UCSD-AML1 (cell line): ENCODE results near the gene EPS8.

Experiments
- DNase-seq: peaks from one replicate; lab custom pipeline; 2025; ENCODE audit not compliant: unreplicated experiment; lab: John Stamatoyannopoulos, UW

EPS8 gene

DNA sequence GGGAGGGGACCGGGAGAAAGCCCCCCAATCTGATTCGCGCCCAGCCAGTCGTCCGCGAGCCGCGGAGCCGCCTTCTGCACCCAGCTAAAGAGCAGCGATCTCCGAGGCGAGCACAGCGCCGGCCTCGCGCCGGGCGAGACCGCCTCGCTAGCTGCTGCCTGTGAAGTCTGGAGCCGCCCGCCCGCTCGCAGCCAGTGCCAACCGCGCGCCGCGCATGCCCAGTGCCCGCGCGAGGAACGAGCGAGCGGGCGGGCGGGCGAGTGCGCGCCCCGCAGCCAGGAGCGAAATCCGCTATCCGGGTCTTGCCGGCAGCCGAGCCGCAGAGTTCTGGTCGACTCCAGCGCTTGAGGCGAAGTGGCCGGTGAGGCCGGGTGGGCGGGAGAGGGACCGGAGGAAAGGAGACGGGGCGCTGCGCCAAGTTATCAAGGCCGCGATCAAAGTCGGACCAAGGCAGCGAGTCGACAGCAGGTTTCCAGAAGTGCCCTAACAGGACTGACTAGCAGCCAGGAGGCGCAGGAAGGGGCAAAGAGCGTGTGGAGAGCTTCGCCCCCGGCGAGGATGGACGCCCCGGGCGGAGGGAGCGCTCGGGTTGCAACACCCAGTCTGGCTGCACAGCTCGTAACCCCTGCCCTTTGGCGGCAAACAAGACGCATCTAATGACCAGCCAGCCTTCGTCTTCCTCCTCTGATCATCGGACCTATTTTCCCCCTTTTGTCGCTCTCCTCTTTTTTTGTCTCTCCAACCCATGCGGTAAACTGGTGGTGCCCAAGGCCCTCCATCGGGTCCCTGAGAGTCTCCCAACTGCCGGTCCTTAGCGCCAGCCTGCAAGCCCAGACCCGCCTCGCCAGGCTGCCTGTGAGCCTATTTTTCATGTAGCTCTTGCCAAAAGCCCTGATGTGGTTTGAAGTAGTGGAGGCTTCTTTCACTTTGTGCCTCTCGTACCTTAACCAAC lies at the start of gene EPS8:
Gene EPS8 (minus strand): TSS at position 169 of the 952 bp plus-strand sequence. CDS start 106,437 bp downstream, outside the sequence.
- peak; percentile 82 for DNase-seq

DNA sequence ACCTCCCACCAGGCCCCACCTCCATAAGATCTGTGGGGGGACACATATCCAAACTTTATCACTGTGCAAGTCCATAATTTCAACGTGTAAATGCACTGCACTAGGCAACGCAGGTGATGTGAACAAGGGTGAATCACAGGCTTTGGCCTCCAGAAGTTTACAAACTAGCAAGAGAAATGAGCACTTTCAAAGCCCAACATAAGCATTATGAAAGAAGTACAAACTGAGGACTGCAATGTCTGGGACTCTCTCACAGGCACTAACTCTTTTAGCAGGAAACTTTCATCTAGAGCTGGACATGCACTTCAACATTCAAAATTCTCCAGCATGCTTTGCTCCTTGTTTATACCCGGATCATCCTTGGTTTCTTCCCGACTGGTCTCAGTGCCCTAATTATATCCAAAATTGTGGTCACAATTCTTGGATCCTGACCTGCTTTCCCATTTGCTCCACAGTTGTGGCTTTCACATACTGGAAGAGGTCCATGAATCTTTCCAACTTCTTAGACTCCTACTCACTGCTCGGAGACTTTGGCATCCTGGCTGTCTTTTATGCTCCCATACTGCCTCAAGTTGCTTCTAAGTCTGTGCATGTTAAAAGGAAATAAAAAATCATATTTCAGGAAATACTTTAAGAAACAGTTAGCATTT lies 48.1 kb upstream of the EPS8 start:
- DNase-seq, result no peak

DNA sequence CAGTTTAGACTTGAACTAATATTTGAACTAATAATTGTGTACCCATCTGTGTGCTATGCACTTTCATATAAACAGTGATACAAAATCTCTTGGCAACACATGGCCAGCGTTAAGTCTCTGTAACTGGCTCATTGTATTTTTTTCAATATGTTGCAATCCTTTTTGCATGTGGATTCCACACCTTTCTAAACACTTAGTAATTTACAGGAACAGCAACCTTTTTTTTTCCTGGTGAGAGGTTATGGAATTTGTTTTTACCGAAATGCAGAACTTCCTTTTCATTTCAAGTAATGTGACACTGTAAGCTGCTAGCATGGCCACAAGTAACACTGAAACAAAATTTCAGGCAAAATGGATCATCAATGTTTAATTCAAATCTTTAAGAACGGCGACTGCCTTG lies 45.4 kb upstream of the EPS8 start:
- no peak for DNase-seq

DNA sequence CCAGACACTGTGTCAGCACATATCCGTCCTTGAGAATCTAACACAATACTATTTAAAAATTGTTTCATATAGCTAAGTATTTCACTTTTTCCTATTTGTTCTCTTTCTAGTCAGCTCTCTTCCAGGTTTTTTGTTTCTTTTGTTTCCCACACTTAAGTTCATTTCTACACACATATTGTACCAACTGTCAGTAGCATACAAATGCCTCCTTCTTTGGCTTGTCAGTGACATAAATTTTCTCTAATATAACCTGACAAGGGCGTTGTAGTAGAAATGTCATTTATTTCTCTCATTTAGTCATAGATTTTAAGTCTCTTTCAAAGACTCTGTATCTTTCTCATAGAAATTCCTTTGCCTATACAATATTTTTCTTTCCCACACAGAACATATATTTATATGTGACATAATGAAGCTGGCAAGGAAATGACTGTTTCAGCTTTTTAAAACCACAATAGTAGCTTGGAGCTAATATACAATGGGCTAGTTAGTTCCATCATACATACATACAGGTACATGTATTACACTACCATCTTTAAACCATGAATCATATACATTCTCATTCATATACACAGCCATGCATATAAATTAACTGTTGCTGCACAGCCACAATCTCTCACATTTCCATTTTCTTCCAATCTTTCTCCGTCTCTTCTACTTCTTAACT lies 42.3 kb upstream of the EPS8 start:
- no peak for DNase-seq

DNA sequence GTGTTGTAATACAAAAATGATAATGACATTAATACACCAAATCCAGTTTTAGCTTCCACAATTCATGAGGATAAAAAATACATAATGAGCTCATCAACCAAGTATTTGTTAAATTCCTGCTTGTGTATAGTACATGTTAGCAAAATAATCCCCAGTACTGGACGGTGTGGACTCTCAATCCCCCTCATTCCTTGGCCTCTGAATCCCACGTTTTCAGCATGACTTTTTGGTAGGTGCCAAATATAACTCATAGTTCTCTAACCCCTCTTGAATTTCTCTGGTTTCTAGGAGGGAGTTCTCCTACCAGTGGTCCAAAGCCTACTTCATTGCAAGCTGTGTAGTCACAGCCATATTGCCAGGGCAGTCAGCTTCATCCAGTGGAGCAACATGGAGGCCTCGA lies 41.4 kb upstream of the EPS8 start:
- no peak for DNase-seq

DNA sequence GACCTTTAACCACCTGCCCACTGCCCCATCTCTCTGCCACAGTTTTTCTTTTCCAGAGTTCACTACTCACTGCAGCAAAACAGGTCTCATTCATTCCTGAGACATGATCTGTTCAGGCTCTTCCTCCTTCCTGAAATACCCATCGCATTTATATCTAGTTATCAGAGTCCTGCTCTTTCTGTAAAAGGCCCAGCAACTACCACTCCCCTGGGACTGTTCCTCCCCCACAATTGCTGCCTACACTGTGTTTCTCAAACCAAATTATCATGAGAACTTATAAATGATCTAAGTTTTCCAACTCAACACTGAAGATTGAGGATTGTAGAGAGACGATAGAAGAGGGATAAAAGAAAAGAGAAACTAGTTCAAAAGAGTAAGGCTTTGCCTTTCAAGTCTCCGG lies 40.8 kb upstream of the EPS8 start:
- no peak for DNase-seq

DNA sequence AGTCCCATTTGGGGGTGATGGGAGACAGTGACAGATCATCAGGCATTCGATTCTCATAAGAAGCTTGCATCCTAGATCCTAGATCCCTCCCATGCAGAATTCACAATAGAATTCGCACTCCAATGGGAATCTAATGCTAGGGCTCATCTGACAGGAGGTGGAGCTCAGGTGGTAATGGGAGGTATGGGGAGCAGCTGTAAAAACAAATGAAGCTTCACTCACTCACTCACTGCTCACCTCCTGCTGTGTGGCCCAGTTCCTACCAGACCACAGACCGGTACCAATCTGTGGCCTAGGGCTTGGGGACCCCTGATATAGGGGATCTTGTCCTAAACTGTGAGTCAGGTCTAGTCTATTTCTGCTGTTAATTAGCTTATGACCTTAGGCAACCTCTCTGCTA lies 40.1 kb upstream of the EPS8 start:
- DNase-seq, result no peak

DNA sequence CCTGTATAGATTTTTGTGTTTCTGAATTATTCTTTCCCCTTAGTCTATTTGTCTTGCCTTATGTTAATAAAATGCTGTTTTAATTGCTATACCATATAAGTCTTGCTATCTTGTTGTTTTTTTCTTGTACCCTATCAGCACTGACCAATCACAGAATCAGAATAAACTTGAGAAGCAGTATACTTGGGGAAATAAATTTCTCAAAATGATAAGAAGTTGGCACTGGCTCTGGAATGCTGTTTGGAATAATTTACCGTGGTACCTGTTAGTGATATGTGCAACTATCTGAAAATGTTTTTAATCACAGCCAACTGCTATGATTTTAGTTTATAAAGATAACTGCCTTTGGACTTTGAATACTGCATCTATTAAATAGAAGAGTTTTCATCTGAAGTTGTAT lies 37.9 kb upstream of the EPS8 start:
- no peak for DNase-seq

DNA sequence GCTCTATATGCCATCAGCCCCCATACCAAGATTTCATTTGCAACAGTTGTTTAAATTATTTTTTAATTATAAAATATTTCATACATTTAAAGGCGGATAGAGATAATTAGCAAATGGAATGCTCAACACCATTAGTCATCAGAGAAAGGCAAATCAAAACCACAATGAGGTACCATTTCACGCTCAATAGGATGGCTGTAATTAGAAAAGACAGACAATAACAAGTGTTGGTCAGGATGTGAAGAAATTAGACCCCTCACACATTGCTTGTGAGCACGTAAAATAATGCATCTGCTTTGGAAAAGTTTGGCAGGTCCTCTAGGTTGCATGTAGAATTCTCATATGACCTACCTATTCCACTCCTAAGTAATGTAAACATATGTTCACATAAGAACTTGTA lies 35.3 kb upstream of the EPS8 start:
- no peak for DNase-seq

DNA sequence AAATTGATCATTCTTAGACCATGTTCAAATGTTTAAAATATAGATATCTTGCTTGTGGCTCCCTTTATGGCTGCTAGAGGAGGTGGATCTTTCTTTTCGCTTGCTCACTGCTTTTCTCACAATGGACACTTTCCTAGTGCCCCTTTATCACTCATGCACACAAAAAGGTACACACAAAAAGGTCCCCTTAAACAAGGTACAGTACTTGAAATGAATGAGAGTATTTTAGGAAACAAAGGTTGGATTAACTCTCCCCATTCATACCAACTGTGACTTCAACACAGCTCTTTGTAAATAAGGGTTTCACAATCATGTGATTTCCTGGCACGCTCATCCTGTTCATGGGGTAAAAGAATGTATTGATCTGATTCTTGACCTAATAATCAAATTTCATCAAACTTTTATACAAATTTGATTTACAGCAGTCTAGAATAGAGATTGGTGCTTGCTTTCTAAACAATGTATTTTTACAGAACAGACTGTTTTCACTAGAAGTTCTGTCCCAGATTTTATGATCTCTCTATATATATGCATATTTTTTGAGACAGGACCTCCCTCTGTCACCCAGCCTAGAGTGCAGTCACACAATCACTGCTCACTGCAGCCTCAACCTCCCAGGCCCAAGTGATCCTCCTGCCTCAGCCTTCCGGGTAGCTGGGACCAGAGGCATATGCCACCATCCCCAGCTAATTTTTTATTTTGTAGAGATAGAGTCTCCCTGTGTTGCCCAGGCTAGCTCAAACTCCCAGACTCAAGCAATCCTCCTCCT lies 34.4 kb upstream of the EPS8 start:
- no peak for DNase-seq

DNA sequence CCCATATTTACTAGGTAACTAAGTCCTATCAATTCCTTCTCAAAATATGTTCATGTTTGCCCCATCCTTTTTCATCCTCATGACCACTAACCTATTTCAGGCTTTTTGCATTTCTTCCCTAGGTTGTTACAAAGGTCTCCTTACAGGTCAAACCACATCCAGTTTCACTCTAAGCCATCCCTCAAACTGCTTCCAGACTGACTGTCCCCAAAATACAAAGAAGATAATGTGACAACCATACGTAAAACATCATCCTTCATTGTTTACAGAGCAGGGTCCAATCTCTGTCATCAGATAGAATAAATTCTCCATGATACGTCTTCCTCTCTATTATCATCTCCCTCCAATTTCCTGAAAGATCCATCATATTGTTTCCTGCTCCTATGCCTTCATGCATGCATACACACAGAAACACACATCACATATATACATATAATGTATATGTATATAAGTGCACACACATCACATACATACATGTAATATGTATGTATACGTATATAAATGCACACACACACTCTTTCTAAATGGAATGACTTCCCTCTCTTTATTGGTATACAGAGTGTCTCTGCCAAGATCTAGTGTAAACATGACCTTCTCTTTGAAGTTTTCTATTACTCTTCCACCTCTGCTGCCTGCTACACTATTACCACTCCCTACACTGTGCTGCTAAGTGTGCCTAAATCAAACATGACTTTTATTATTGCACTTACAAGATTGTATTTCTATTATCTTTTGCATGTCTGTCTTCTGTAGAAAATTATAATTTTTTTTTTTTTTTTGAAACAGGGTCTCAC lies 30.7 kb upstream of the EPS8 start:
- no peak for DNase-seq

DNA sequence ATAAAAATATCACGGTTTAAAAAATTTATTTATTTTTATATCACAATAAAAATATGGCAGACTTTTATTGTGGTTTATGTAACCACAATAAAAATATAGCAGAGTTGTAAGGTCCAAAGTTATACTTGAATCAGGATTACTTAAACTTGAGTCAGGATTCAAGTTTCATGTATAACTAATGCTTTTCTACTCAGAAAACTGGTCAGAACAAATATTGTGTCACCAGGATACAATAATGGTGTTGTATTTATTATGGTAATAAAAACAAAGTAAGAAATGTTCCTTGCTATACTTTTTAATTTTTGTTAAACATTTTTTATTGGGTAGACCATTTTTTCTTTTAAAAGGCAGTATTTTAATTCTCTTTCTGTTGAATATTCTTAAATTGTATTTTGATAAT lies 29.2 kb upstream of the EPS8 start:
- DNase-seq, result no peak

DNA sequence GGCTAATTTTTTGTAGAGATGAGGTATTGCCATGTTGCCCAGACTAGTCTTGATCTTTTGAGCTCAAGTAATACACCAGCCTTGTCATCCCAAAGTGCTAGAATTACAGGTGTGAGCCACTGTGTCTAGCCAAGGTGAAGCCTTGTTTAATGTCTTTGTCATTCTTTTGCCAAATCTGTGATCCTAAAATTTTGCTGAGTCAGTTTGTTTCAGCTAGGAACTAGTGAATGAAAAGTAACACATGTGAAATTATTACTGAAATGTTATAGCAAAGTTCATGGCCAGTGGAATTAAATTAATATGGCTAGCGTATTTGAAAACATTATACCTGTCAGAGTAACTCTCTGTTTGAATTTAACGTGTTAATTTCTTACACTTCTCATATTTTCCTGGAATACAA lies 26.5 kb upstream of the EPS8 start:
- DNase-seq, result no peak

DNA sequence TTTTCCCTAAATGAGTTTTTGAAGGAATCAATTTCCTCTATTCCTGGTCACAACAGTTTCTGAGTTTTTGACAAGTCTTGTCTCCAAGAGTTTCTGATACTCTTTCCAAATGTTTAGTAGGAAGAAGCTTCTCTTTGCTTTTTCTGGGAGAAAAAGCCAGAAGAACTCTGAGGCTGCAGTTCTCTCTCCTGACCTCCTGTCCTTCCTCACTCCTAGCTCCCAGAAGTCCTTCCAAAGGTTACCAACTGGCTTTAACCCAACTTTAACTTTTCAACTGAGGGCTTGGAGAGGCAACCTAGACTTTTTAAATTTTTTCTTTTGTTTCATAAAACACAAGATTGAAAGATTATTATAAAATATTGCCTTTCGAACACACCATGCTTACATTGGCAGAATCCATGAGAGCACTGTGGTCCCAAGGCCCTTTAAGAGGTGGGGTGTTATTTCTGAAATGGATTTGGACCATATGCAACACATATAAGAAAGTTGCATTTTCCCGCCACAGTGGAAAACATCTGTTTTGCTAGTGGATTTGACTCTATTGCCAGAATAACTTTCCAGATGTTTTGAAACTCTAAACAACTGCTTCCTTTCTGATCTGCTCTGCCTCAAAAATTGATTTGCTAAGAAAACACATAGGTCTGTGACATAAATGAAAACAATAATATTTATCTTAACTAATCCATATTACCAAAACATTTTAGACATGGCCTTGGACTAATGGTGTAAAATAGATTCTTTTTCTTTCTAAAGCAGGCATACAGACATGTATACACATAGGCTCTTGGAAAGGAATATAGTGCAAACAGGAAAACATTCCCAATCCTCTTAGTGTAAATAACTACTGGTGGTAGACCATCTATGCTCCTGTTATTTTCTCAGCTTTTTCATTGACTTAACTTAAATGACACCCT lies 22.3 kb upstream of the EPS8 start:
- DNase-seq, result no peak

DNA sequence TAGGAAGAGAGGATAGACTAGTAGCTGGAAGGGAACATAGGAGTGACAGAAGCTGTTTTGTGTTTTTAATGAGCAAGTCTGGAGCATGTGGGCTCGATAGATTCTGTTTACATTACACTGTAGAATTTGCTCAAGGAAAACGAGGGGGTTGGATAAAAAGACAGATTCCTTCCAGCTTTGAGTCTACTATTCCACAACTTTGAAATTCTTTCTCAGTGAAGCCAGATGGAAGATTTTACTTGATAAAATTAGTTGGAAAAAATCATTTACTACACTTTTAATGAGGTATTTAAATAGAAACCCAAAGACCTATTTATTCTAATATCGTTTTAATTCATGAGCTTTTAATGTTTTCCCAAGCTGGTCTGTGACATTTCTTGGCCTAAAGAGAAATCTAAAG lies 19.5 kb upstream of the EPS8 start:
- DNase-seq, result no peak

DNA sequence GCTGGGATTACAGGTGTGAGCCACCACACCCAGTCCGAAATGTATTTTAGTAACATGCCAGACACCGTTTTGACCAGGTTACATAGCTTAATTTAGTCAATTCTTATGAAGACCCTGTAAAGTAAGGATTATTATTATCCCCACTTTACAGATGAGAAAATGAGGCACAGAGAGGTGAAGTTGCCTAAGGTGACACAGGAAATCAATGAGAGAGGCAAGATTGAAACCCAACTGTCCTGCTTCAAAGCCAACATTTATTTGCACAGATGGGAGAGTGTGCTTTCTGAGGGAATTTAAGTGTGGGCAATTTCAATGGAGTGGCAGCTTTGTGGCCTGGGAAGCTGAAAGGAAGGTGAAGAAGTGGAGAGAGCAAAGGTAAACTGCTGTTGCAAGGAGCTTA lies 19.1 kb upstream of the EPS8 start:
- DNase-seq, result no peak

DNA sequence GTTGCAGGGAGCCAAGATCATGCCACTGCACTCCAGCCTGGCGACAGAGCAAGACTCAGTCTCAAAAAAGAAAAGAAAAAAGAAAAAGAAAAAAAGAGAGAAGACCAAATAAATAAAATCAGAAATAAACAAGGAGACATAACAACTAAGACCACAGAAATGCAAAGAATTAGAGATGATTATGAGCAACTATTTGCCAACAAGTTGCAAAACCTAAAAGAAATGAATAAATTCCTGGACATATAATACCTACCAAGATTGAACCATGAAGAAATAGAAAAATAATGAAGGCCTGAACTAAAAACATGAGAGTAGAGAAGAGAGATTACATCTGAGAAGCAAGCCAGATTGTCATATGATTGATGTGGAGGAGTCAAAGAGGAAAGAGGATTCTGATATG lies 17.6 kb upstream of the EPS8 start:
- no peak for DNase-seq

DNA sequence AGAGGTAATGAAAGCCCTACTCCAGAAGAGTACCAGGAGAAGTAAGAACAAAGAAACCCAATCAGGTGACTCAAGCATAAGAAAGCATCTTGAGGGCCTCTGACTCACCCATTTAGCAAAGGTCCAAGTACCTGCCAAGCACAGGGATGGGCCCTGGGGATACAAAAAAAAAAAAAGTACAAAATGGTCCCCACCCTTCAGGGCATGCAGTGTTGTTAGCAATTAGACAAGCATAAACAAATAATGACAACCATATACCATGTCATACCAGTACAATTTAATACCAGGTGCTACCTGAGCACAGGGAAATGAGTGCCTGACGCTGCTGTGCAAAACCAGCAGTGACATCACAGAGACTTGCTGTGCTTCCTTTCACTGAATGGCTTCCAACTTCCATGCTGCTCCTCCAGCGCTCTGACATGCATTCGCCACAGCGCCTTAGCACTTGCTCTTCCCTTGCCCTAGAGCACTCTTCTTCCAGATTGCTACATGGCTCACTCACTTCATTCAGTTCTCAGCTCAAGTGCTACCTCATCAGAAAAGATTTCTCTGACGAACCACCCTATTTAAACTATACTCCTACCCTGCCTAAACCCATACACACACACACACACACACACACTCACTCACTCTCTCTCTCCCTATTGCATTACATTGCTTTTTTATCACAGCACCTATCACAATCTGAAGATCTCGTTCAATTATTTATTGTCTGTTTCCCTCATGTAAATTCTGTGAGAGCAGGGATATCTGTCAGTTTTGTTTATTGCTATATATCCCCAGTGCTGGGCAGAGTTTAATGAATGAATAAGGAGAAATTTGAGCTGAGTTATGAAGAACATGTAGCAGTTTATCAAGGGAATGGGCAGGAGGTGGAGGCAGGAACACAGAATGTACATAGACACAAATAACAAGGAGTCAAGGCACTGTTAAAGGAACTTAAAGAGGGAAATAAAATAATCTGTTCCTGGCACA lies 12.9 kb upstream of the EPS8 start:
- no peak for DNase-seq
